Naive thymus-derived CD4-positive, alpha-beta T cell (primary cell): ENCODE measurements around the gene ORC5. TPM values are rescaled to one million over a fixed set of nuclear protein-coding genes. Genes with fewer than 3 reads are reported as not detected.

ENCODE experiments used
- ATAC-seq: fragments of 150-1000 bp; cut with Tn5 transposase; 2 replicates; pipeline ENCODE4 v1.10.0; 2021; ENCODE audit warnings: mild to moderate bottlenecking, moderate library complexity
- CTCF ChIA-PET: fragments of 350-600 bp; sonication (Branson Sonifier 250); formaldehyde crosslinking; loops from one replicate; lab custom pipeline; 2021; ENCODE audit warnings: antibody characterized with exemption; lab: Charles Lee
- POLR2A ChIA-PET: fragments of 350-600 bp; sonication (Branson Sonifier 250); formaldehyde crosslinking; loops from one replicate; lab custom pipeline; 2021; ENCODE audit warnings: antibody characterized with exemption, inconsistent platforms; lab: Charles Lee
- DNase-seq, 9 donors: peaks; one replicate each; pipeline versions ENCODE4 v3.0.0 to v3.0.0-alpha.2; 2020 to 2022; ENCODE audit warnings: mixed read lengths in 1 of 9
- H3K27ac ChIP-seq: one replicate; pipeline ENCODE4 v1.7.0; 2013; ENCODE audit warnings: mild to moderate bottlenecking, low read depth, low read length, moderate library complexity
- H3K27me3 ChIP-seq, 2 donors: one replicate each; pipeline ENCODE4 v1.7.0; 2013; ENCODE audit warnings: low read length in 2 of 2, mild to moderate bottlenecking in 2 of 2, moderate library complexity in 2 of 2; ENCODE audit not compliant: control insufficient read depth in 2 of 2, insufficient read depth in 2 of 2
- H3K36me3 ChIP-seq, 3 experiments: 1 replicate in 2 of 3; 2 replicates in 1 of 3; pipeline ENCODE4 v1.7.0; 2013; ENCODE audit warnings: low read length in 3 of 3, mild to moderate bottlenecking in 3 of 3, moderate library complexity in 1 of 3; ENCODE audit not compliant: insufficient read depth in 3 of 3, control insufficient read depth in 2 of 3
- H3K4me1 ChIP-seq, 2 donors: one replicate each; pipeline ENCODE4 v1.7.0; 2013; ENCODE audit warnings: low read length in 2 of 2, mild to moderate bottlenecking in 2 of 2, moderate library complexity in 1 of 2; ENCODE audit not compliant: control insufficient read depth in 2 of 2, insufficient read depth in 2 of 2
- H3K4me3 ChIP-seq: 2 replicates; pipeline ENCODE4 v1.7.0; 2013; ENCODE audit warnings: mild to moderate bottlenecking, low read length
- H3K9me3 ChIP-seq, 3 experiments: 1 replicate in 2 of 3; 2 replicates in 1 of 3; pipeline ENCODE4 v1.7.0; 2013; ENCODE audit warnings: low read length in 3 of 3; ENCODE audit not compliant: control insufficient read depth in 2 of 3
- H3K27ac Mint-ChIP-seq, 9 donors: one replicate each; pipeline ENCODE4 v1.8.0; 2020 to 2022; ENCODE audit warnings: mixed read lengths in 9 of 9, mild to moderate bottlenecking in 8 of 9, moderate library complexity in 5 of 9, inconsistent platforms in 2 of 9
- H3K27me3 Mint-ChIP-seq, 5 donors: one replicate each; pipeline ENCODE4 v1.8.0; 2021 to 2022; ENCODE audit warnings: mixed read lengths in 5 of 5, mild to moderate bottlenecking in 1 of 5
- H3K36me3 Mint-ChIP-seq, 5 donors: one replicate each; pipeline ENCODE4 v1.8.0; 2020 to 2022; ENCODE audit warnings: mixed read lengths in 5 of 5, mild to moderate bottlenecking in 3 of 5, inconsistent platforms in 1 of 5
- H3K4me1 Mint-ChIP-seq, 7 donors: one replicate each; pipeline ENCODE4 v1.8.0; 2020 to 2022; ENCODE audit warnings: mixed read lengths in 7 of 7, mild to moderate bottlenecking in 3 of 7, inconsistent platforms in 1 of 7
- H3K4me3 Mint-ChIP-seq, 10 donors: one replicate each; pipeline ENCODE4 v1.8.0; 2020 to 2022; ENCODE audit warnings: mild to moderate bottlenecking in 10 of 10, mixed read lengths in 10 of 10, moderate library complexity in 6 of 10, inconsistent platforms in 2 of 10
- H3K9me3 Mint-ChIP-seq, 11 donors: one replicate each; pipeline ENCODE4 v1.8.0; 2020 to 2022; ENCODE audit warnings: mixed read lengths in 11 of 11, mild to moderate bottlenecking in 4 of 11, inconsistent platforms in 1 of 11, moderate library complexity in 1 of 11
- intact Hi-C, 2 donors: fragments of 100-400 bp; cut with micrococcal nuclease; formaldehyde crosslinking; loops; one replicate each; pipeline ENCODE4 v1.15.1; 2023
- polyA plus RNA-seq, 2 donors: library from polyadenylated mRNA; unstranded; fragments of 300-500 nt; fragmentation: Illumina TruSeq; gene quantifications; one replicate each; pipeline ENCODE4 v1.2.3, GENCODE V29; 2021
- total RNA-seq, 6 experiments: library from RNA in 5 of 6; stranded (reverse) in 5 of 6; gene quantifications; 1 replicate in 5 of 6; 2 replicates in 1 of 6; pipeline ENCODE4 v1.2.3 and lab custom pipeline; 2021 to 2026

ORC5 gene
- total and polyA plus RNA-seq, 7 experiments from 2014 or later = 15.9 to 30.3 (median 25.4) TPM

GRCh38 chr7:104112623-104113022 lies 95.2 kb downstream of the ORC5 start:
- no peak for ATAC-seq
- Mint-ChIP-seq H3K27ac (no peak overlapping the region), H3K4me1 (no peaks in the 10 kb centered on the region), H3K27me3 (peaks cover 0 to 18% (median 3%) of the 10 kb centered on the region in 5 donors), H3K9me3 (no peaks in the 10 kb centered on the region), H3K36me3 (no peaks in the 10 kb centered on the region), H3K4me3 (no peak overlapping the region)
- Histone ChIP-seq H3K27me3 (peaks cover 0 to 3% of the 10 kb centered on the region in 2 donors), H3K27ac (no peak overlapping the region), H3K36me3 (no peaks in the 10 kb centered on the region), H3K9me3 (no peaks in the 10 kb centered on the region), H3K4me1 (no peaks in the 10 kb centered on the region), H3K4me3 (no peak overlapping the region)
- CTCF ChIA-PET = no interaction called here
- intact Hi-C loops = no loop called here
- no peak for DNase-seq
- POLR2A ChIA-PET = no interaction called here

- intact Hi-C loops = no loop called here
- Histone ChIP-seq H3K27ac (no peak overlapping the region), H3K27me3 (peaks cover 0 to 3% of the 10 kb centered on the region in 2 donors), H3K36me3 (no peaks in the 10 kb centered on the region), H3K9me3 (no peaks in the 10 kb centered on the region), H3K4me1 (no peaks in the 10 kb centered on the region), H3K4me3 (no peak overlapping the region)
- no peak overlapping the region for H3K27ac Mint-ChIP-seq
- no peaks in the 10 kb centered on the region for H3K9me3 Mint-ChIP-seq
- no peak for DNase-seq
- H3K4me3 Mint-ChIP-seq = no peak overlapping the region
- no peak for ATAC-seq
- ChIA-PET CTCF (no interaction called here), POLR2A (no interaction called here)
- H3K27me3 Mint-ChIP-seq = peaks cover 0 to 17% (median 3%) of the 10 kb centered on the region in 5 donors
- no peaks in the 10 kb centered on the region for H3K36me3 Mint-ChIP-seq
- H3K4me1 Mint-ChIP-seq = no peaks in the 10 kb centered on the region
Observed at GRCh38 chr7:104111271-104111670, 96.5 kb downstream of the ORC5 start.

DNA sequence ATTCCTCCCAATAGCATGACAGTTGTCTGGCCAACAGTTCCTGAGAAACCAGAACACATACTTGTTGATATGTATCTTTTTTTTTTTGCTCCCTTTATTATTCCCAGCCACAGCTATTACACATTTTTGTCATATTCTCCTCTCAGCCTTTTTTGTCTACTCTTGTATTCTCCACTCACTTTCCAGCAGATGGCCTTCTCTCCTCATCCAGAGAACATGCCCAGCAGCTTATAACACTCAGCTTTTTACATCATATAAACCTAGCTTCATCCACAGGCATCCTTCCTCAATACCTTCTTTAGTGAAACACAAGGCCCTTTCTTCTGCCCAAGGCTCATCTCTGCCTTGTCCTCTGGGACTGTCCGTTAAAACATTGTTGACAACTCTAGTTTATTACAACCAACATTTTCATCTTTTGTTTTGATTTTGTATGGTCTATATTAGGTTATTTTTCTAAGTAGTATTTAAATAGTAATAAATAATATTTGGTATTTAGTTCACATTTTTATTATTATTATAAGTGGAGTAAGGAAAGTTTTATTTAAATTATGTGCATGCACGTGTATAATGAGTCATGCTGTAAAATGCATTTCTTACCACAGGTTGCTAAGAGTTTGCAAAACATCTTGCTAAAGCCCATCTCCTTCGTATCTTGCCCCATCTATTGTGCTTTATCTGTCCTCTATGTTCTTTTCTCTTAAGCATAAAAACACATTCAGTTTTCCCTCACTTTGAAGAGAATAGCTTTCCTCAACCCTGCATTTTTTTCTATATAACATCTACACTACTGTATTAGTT lies 101.5 kb downstream of the ORC5 start:
- ATAC-seq (no peak), DNase-seq (no peak)
- H3K9me3 Mint-ChIP-seq = no peaks in the 10 kb centered on the region
- Histone ChIP-seq H3K4me3 (no peak overlapping the region), H3K27me3 (peaks cover 0 to under 1% of the 10 kb centered on the region in 2 donors), H3K36me3 (no peaks in the 10 kb centered on the region), H3K9me3 (no peaks in the 10 kb centered on the region), H3K4me1 (no peaks in the 10 kb centered on the region), H3K27ac (no peak overlapping the region)
- peaks cover 0 to 14% (median 3%) of the 10 kb centered on the region in 5 donors for H3K27me3 Mint-ChIP-seq
- intact Hi-C loops = no loop called here
- H3K4me3 Mint-ChIP-seq = no peak overlapping the region
- H3K27ac Mint-ChIP-seq = no peak overlapping the region
- no peaks in the 10 kb centered on the region for H3K36me3 Mint-ChIP-seq
- POLR2A ChIA-PET = no interaction called here
- no peaks in the 10 kb centered on the region for H3K4me1 Mint-ChIP-seq
- CTCF ChIA-PET = no interaction called here

DNA sequence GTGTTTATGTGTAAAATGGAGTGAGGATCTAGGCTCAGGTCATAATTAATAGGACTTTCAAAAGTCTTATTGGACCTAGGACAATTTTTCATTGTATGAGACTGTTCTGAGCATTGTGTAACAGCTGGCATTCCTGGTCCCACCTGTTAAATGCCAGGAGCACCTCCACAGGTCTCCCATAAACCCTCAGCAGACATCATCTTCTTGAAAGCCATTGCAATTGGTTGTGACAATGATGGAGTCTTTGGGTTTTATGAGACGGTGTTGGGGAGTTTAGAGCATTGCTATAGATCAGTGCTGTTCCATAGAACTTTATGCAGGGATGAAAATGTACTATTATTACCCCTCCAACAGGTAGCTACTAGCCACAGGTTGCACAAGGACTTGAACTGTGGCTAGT lies 108.9 kb downstream of the ORC5 start:
- no peaks in the 10 kb centered on the region for H3K4me1 ChIP-seq
- Mint-ChIP-seq H3K27me3 (peaks cover 0 to 27% (median 13%) of the 10 kb centered on the region in 5 donors), H3K36me3 (no peaks in the 10 kb centered on the region), H3K4me1 (no peaks in the 10 kb centered on the region), H3K9me3 (peaks cover 0 to 3% (median 0%) of the 10 kb centered on the region in 11 donors), H3K4me3 (no peak overlapping the region), H3K27ac (no peak overlapping the region)
- H3K9me3 ChIP-seq = no peaks in the 10 kb centered on the region
- POLR2A ChIA-PET = no interaction called here
- H3K36me3 ChIP-seq = no peaks in the 10 kb centered on the region
- intact Hi-C loops = no loop called here
- H3K4me3 ChIP-seq = no peak overlapping the region
- DNase-seq = no peak
- no peaks in the 10 kb centered on the region for H3K27me3 ChIP-seq
- CTCF ChIA-PET = no interaction called here
- no peak overlapping the region for H3K27ac ChIP-seq
- ATAC-seq = no peak

DNA sequence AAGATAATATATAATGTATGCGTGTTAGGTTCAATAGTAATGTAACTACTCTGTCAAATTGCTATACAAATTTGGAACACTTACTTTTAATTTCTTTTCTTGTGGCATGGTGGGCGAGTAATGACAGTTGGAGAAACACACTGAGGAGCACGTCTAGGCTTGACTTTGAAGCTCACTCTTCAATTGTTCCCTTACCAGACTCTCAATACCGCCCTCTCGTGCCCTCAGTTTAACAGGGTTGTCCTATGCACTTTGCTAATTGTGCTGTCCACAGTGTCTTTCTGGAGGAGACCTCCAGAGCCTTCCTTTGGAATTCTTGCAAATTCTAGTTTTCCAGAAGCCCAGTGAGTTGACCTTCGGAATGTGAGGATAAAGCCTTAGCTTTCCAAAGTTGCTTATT lies 111.1 kb downstream of the ORC5 start:
- no peaks in the 10 kb centered on the region for H3K36me3 ChIP-seq
- CTCF ChIA-PET = no interaction called here
- H3K36me3 Mint-ChIP-seq = no peaks in the 10 kb centered on the region
- no peaks in the 10 kb centered on the region for H3K4me1 Mint-ChIP-seq
- H3K4me3 ChIP-seq = no peak overlapping the region
- intact Hi-C loops = no loop called here
- H3K9me3 Mint-ChIP-seq = peaks cover 0 to 3% (median 0%) of the 10 kb centered on the region in 11 donors
- H3K27ac Mint-ChIP-seq = no peak overlapping the region
- no peak for ATAC-seq
- no peak overlapping the region for H3K4me3 Mint-ChIP-seq
- H3K27me3 ChIP-seq = no peaks in the 10 kb centered on the region
- H3K4me1 ChIP-seq = no peaks in the 10 kb centered on the region
- no peak overlapping the region for H3K27ac ChIP-seq
- no peak for DNase-seq
- POLR2A ChIA-PET = no interaction called here
- no peaks in the 10 kb centered on the region for H3K9me3 ChIP-seq
- peaks cover 0 to 42% (median 26%) of the 10 kb centered on the region in 5 donors for H3K27me3 Mint-ChIP-seq

- POLR2A ChIA-PET = no interaction called here
- Mint-ChIP-seq H3K9me3 (peaks cover 0 to 3% (median 0%) of the 10 kb centered on the region in 11 donors), H3K4me1 (no peaks in the 10 kb centered on the region), H3K27me3 (peaks cover 0 to 45% (median 34%) of the 10 kb centered on the region in 5 donors), H3K27ac (no peak overlapping the region), H3K4me3 (no peak overlapping the region), H3K36me3 (no peaks in the 10 kb centered on the region)
- DNase-seq (no peak), ATAC-seq (no peak)
- no peak overlapping the region for H3K27ac ChIP-seq
- H3K4me1 ChIP-seq = no peaks in the 10 kb centered on the region
- H3K4me3 ChIP-seq = no peak overlapping the region
- intact Hi-C loops = no loop called here
- no peaks in the 10 kb centered on the region for H3K36me3 ChIP-seq
- CTCF ChIA-PET = no interaction called here
- no peaks in the 10 kb centered on the region for H3K9me3 ChIP-seq
- H3K27me3 ChIP-seq = no peaks in the 10 kb centered on the region
Observed at GRCh38 chr7:104093127-104093526, 114.7 kb downstream of the ORC5 start.

DNA sequence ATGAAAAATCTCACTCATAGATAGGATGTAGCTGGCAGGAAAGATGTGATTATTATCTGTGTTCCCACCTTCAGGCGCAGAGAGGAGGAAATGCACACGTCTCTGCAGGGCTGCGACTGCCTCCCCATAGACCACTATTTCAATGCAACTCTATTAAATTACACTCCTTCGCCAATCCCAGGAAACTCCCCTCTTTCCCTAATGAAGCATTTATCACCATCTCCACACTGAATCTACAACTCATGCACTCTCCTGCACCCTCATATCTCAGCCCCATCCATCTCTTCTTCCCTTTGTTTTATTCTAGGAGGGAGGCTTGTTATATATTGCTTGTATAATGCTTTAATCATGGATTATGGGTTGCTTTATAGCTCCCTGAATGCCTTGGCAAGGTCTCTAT lies 116.6 kb downstream of the ORC5 start:
- Mint-ChIP-seq H3K36me3 (no peaks in the 10 kb centered on the region), H3K27ac (no peak overlapping the region), H3K27me3 (peaks cover 0 to 37% (median 34%) of the 10 kb centered on the region in 5 donors), H3K9me3 (peaks cover 0 to 2% (median 0%) of the 10 kb centered on the region in 11 donors), H3K4me1 (no peaks in the 10 kb centered on the region), H3K4me3 (no peak overlapping the region)
- H3K27me3 ChIP-seq = no peaks in the 10 kb centered on the region
- ChIA-PET POLR2A (no interaction called here), CTCF (no interaction called here)
- no peak for DNase-seq
- intact Hi-C loops = no loop called here
- no peaks in the 10 kb centered on the region for H3K4me1 ChIP-seq
- ATAC-seq = no peak
- no peak overlapping the region for H3K4me3 ChIP-seq
- H3K27ac ChIP-seq = no peak overlapping the region
- no peaks in the 10 kb centered on the region for H3K36me3 ChIP-seq
- no peaks in the 10 kb centered on the region for H3K9me3 ChIP-seq
